ENCODE data around the gene NOC4L. TPM values are rescaled to one million over a fixed set of nuclear protein-coding genes. Genes with fewer than 3 reads are reported as not detected.

Gene NOC4L
- polyA plus RNA-seq, 3 donors = 7.3 to 18.0 (median 17.9) TPM

- intact Hi-C loops (cut with micrococcal nuclease) = no loop called here
Observed at GRCh38 chr12:132157733-132158409, 13.6 kb downstream of the NOC4L start.

More at GRCh38 chr12:132157733-132158409, 13.6 kb downstream of the NOC4L start:
- Histone ChIP-seq H2AFZ (ENCODE audit: insufficient read depth, low read depth, low read length, poor library complexity, severe bottlenecking) (no peak overlapping the region), H3K9me3 (replicated peaks in 1 of 2; ENCODE audit: control insufficient read depth in 1 of 2, insufficient read depth in 1 of 2, low read length in 2 of 2) (peaks cover 0 to 8% of the 10 kb centered on the region in 2 donors), H3K4me2 (replicated peaks; ENCODE audit: extremely low read depth, low read length, poor library complexity, severe bottlenecking) (no peak overlapping the region), H3K79me2 (ENCODE audit: insufficient read depth, low read length) (no peaks in the 10 kb centered on the region), H3K36me3 (replicated peaks in 1 of 2; ENCODE audit: control insufficient read depth in 1 of 2, insufficient read depth in 2 of 2, low read length in 2 of 2) (peaks cover 0 to 27% of the 10 kb centered on the region in 2 donors), H3K9ac (ENCODE audit: insufficient read depth, low read length, poor library complexity, severe bottlenecking) (no peak overlapping the region), H4K20me1 (ENCODE audit: insufficient read depth, low read length) (no peaks in the 10 kb centered on the region), H3K27ac (ENCODE audit: low read depth in 1 of 2, low read length in 2 of 2) (no peak overlapping the region), H3K27me3 (ENCODE audit: control insufficient read depth in 2 of 2, insufficient read depth in 2 of 2, low read length in 2 of 2) (no peaks in the 10 kb centered on the region), H3K4me3 (replicated peaks in 1 of 3; ENCODE audit: low read depth in 2 of 3, low read length in 3 of 3) (no peak overlapping the region), H3K4me1 (ENCODE audit: control insufficient read depth in 1 of 2, insufficient read depth in 2 of 2, low read length in 2 of 2) (peaks cover 15 to 18% of the 10 kb centered on the region in 2 donors)
- Mint-ChIP-seq H3K36me3 (peaks cover 0 to 2% of the 10 kb centered on the region in 2 donors), H3K4me1 (peaks cover 17% of the 10 kb centered on the region), H3K27me3 (ENCODE audit: low read depth in 3 of 3) (peaks cover 4 to 10% (median 7%) of the 10 kb centered on the region in 3 donors), H3K4me3 (no peak overlapping the region), H3K27ac (no peak overlapping the region), H3K9me3 (peaks cover 0 to 14% (median 6%) of the 10 kb centered on the region in 7 donors)
- DNase-seq = no peak
- 98% methylated on average over 5 of the region's 5 CpGs for WGBS (ENCODE audit: insufficient coverage)
- TF ChIP-seq CTCF (IDR thresholded peaks at IDR 0.05) = no peak

All from CD14-positive monocyte (primary cell).